ENCODE results near the gene PLOD1.
A peak's percentile ranks its signal among the peaks of the same experiment; 100 is the strongest.
"Not testable (repeated sequence)": the region's sequence is repeated elsewhere in the genome, so short reads cannot be mapped to it uniquely, and the experiment has no call there.

The PLOD1 gene

GRCh38 chr1:12005488-12006166 is 71.1 kb downstream of the PLOD1 start:
- H3K4me3 Mint-ChIP-seq, result no peak overlapping the region
- peak; percentile 14 for ATAC-seq (ENCODE audit: low read depth)
- H3K9me3 Mint-ChIP-seq, result no peaks in the 10 kb centered on the region
- no peak for DNase-seq (ENCODE audit: low spot score in 2 of 2)
- H3K27ac Mint-ChIP-seq, result peak overlapping the region; percentile 50
- H3K36me3 Mint-ChIP-seq, result peaks cover 33% of the 10 kb centered on the region
- H3K4me1 Mint-ChIP-seq, result peaks cover 3% of the 10 kb centered on the region
- H3K27me3 Mint-ChIP-seq, result no peaks in the 10 kb centered on the region

DNA sequence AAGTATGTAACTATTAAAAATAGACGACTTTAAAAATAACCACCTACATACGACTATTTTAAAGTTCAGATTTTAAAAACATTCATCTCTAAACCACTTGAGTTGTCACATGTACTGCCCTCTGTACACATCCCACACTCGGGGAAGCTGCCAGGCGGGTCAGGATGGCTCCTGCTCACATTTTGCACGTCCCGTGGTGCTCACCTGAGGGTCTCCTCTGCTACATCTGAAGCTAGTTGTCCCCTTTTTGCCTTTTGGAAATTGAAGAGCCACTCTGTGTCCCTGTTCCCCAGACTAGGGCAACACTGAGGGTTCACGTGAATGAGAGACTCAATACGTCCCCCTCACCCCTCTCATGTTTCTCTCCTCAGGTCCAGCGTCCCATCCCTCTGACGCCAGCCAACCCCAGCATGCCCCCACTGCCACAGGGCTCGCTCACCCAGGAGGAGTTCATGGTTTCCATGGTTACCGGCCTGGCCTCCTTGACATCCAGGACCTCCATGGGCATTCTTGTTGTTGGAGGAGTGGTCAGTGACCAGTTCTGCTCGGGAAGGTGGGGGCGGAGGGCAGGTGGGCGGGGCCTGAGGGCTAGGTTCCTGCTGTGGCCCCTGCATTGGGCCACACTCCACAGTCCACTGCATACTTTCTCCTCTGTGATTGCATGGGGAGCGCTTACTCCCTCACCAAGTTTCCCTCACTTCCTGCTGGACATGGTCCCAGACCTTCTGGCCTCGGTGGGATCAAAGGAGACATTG is 71.8 kb downstream of the PLOD1 start:
- H3K36me3 Mint-ChIP-seq, result peaks cover 33% of the 10 kb centered on the region
- no peak overlapping the region for H3K4me3 Mint-ChIP-seq
- H3K27ac Mint-ChIP-seq, result no peak overlapping the region
- H3K9me3 Mint-ChIP-seq, result no peaks in the 10 kb centered on the region
- ATAC-seq (ENCODE audit: low read depth), result no peak
- H3K27me3 Mint-ChIP-seq, result no peaks in the 10 kb centered on the region
- H3K4me1 Mint-ChIP-seq, result peaks cover 3% of the 10 kb centered on the region
- no peak for DNase-seq (ENCODE audit: low spot score in 2 of 2)

DNA sequence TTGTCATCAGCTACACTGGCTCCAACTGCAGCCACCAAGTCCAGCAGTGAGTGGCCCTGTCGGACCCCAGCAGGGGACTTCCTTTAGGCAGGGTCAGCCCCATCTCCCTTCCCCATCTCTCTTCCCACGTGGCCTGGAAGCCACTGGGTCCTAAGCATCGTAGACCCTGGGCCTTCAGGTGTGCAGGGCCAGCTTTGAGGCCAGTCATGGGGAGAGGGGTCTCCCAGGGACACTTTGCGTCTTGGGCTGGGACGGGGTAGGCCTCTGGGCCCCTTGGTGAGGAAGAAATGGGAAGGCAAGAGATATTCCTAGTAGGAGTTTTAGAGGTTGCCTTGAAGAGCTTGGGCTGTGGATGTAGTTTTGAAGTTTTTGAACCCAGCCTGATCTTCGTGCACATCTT is 72.7 kb downstream of the PLOD1 start:
- Mint-ChIP-seq H3K27ac (no peak overlapping the region), H3K9me3 (no peaks in the 10 kb centered on the region), H3K27me3 (no peaks in the 10 kb centered on the region), H3K4me3 (no peak overlapping the region), H3K36me3 (peaks cover 35% of the 10 kb centered on the region), H3K4me1 (peaks cover 3% of the 10 kb centered on the region)
- ATAC-seq (ENCODE audit: low read depth) (no peak), DNase-seq (ENCODE audit: low spot score in 2 of 2) (no peak)

- peaks cover 29% of the 10 kb centered on the region for H3K36me3 Mint-ChIP-seq
- not testable (repeated sequence) for H3K9me3 Mint-ChIP-seq, H3K27me3 Mint-ChIP-seq
These were observed 73.8 kb downstream of the PLOD1 start for GRCh38 chr1:12008355-12008754.

GRCh38 chr1:12009318-12009947 is 74.9 kb downstream of the PLOD1 start:
- DNase-seq (ENCODE audit: low spot score in 2 of 2), result no peak
- no peak overlapping the region for H3K4me3 Mint-ChIP-seq
- peaks cover 6% of the 10 kb centered on the region for H3K4me1 Mint-ChIP-seq
- no peaks in the 10 kb centered on the region for H3K27me3 Mint-ChIP-seq
- no peaks in the 10 kb centered on the region for H3K9me3 Mint-ChIP-seq
- H3K27ac Mint-ChIP-seq, result no peak overlapping the region
- peaks cover 29% of the 10 kb centered on the region for H3K36me3 Mint-ChIP-seq
- ATAC-seq (ENCODE audit: low read depth), result no peak

More at GRCh38 chr1:12008355-12008754, 73.8 kb downstream of the PLOD1 start:
- DNase-seq (ENCODE audit: low spot score in 2 of 2); H3K27ac Mint-ChIP-seq; ATAC-seq (ENCODE audit: low read depth); H3K4me1 Mint-ChIP-seq; H3K4me3 Mint-ChIP-seq: not testable (repeated sequence)

DNA sequence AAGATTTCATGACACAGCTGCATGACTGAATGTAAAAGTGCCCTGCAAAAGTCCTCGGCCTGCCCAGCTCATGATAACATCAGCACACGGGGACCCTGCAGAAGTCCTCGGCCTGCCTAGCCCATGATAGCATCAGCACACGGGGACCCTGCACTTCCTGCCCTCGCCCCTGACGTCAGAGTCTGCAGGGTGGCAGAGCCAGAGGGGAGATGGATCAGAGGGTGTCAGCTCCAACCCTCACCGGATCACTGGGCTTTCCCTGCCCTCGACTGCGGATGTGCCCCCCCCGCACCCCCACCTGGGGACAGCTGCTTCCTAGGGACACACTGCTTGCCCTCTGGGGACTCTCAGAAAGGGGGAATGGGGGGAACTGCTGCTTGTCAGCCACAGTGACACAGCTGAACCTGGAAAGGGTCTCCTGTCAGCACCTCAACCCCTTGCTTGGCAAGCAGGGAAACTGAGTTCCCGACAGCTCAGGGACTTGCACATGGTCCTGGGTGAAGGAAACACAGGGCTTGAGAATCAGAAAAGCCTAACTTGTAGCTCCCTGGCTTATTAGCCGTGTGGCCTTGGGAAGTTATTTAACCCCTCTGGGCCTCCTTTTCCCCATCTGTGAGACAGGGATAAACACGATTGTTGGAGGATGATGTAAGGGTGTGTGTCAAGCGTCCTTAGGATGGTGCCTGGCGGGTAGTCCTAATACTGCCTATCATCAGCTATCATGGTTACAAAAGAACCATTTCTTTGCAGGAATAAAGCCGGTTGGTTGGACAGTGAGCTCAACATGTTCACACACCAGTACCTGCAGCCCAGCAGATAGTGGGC is 76.4 kb downstream of the PLOD1 start:
- Mint-ChIP-seq H3K4me3 (no peak overlapping the region), H3K27me3 (no peaks in the 10 kb centered on the region), H3K27ac (no peak overlapping the region), H3K4me1 (peaks cover 3% of the 10 kb centered on the region), H3K9me3 (no peaks in the 10 kb centered on the region), H3K36me3 (peaks cover 22% of the 10 kb centered on the region)
- DNase-seq (ENCODE audit: low spot score in 2 of 2), result no peak
- no peak for ATAC-seq (ENCODE audit: low read depth)

DNA sequence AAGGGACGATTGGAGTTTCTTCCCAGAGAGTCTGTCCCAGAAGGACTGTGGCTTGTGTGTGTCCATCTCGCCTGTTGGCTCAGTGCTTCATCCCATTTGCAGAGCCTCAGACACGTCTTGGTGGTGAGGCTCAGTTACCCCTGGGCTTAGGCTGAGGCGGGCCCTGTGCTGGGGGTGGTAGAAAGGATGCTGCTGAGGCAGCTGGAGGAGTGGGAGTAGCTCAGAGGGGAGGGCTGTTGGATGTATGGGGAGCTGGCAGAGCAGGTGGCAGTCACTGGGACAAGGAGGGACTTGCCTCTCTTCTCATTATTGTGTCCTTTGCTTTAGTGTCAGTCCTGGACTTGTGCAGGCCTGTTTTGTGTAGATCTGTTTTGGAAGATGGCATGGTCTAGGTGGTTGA is 77.5 kb downstream of the PLOD1 start:
- no peak for DNase-seq (ENCODE audit: low spot score in 2 of 2)
- H3K36me3 Mint-ChIP-seq, result peaks cover 18% of the 10 kb centered on the region
- no peak for ATAC-seq (ENCODE audit: low read depth)
- no peak overlapping the region for H3K4me3 Mint-ChIP-seq
- H3K27me3 Mint-ChIP-seq, result no peaks in the 10 kb centered on the region
- no peak overlapping the region for H3K27ac Mint-ChIP-seq
- H3K9me3 Mint-ChIP-seq, result no peaks in the 10 kb centered on the region
- peaks cover 3% of the 10 kb centered on the region for H3K4me1 Mint-ChIP-seq

- Mint-ChIP-seq H3K4me3 (no peak overlapping the region), H3K27me3 (no peaks in the 10 kb centered on the region), H3K4me1 (peaks cover 3% of the 10 kb centered on the region), H3K27ac (no peak overlapping the region), H3K36me3 (peaks cover 13% of the 10 kb centered on the region), H3K9me3 (no peaks in the 10 kb centered on the region)
- DNase-seq (ENCODE audit: low spot score in 2 of 2) (no peak), ATAC-seq (ENCODE audit: low read depth) (no peak)
These were observed 78.2 kb downstream of the PLOD1 start for GRCh38 chr1:12012560-12013316.

DNA sequence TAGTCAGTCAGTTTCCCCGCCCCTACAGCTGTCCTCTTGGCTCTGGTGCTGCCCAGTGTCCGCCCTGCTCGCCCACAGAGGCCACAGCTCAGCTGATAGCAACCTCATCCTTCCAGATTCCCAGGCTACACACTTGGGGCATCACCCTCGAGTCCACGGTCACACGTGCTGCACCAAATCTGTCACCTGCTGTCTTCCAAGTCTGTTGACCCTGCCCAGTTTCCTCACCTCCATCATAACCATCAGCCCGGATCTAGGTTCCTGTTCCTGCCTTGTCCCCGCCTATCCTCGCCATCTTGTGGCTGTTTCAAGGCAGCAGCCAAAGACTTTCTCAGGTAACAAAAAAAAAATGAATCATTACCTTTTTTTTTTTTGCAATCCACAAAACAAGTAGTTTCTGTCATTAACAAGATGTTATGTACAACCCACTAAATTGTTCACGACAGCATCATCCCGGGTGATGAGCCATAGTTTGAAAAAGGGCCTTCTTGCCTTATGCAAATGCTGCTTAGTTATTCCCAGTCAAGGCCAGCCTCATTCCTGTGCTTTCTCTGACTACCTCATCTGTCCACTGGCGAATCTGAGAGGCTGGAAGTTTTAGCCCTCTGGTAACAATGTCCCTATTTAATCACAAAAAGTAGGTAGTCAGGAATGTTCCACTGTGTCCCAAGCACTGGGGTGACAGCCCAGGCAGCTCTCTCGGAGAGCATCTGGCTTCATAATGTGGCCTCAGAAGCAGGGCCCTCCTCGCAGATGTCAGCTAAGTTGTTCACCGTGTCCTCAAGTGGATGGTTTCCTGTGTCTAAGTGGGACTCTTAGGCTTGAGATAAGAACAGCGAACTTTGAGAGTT is 79.8 kb downstream of the PLOD1 start:
- Mint-ChIP-seq H3K9me3 (no peaks in the 10 kb centered on the region), H3K27ac (peak overlapping the region; percentile 15), H3K27me3 (no peaks in the 10 kb centered on the region), H3K36me3 (peaks cover 12% of the 10 kb centered on the region), H3K4me3 (no peak overlapping the region), H3K4me1 (peaks cover 3% of the 10 kb centered on the region)
- ATAC-seq (ENCODE audit: low read depth) (no peak), DNase-seq (ENCODE audit: low spot score in 2 of 2) (no peak)

DNA sequence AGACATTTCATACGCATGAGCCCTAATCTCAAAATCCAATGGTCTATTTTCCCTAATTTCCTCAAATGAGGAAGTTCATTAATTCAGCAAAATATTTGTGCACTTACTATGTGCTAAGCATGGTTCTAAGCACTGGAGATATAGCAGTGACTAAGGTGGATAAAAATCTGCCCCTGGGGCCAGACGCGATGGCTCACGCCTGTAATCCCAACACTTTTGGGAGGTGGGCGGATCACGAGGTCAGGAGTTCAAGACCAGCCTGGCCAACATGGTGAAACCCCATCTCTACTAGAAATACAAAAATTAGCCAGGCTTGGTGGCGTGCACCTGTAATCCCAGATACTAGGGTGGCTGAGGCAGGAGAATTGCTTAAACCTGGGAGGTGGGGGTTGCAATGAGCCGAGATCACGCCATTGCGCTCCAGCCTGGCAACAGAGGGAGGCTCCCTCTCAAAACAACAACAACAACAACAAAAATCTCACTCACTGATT is 80.5 kb downstream of the PLOD1 start:
- no peaks in the 10 kb centered on the region for H3K27me3 Mint-ChIP-seq
- no peaks in the 10 kb centered on the region for H3K9me3 Mint-ChIP-seq
- DNase-seq (ENCODE audit: low spot score in 2 of 2), result no peak
- peaks cover 9% of the 10 kb centered on the region for H3K36me3 Mint-ChIP-seq
- H3K4me3 Mint-ChIP-seq, result no peak overlapping the region
- ATAC-seq (ENCODE audit: low read depth), result no peak
- peaks cover 3% of the 10 kb centered on the region for H3K4me1 Mint-ChIP-seq
- no peak overlapping the region for H3K27ac Mint-ChIP-seq

- H3K4me1 Mint-ChIP-seq, result peaks cover 6% of the 10 kb centered on the region
- H3K4me3 Mint-ChIP-seq, result no peak overlapping the region
- ATAC-seq (ENCODE audit: low read depth) (no peak), DNase-seq (ENCODE audit: low spot score in 2 of 2) (no peak)
- H3K9me3 Mint-ChIP-seq, result no peaks in the 10 kb centered on the region
- H3K36me3 Mint-ChIP-seq, result peaks cover 7% of the 10 kb centered on the region
- no peaks in the 10 kb centered on the region for H3K27me3 Mint-ChIP-seq
- H3K27ac Mint-ChIP-seq, result no peak overlapping the region
These were observed 81.0 kb downstream of the PLOD1 start for GRCh38 chr1:12015499-12015898.

DNA sequence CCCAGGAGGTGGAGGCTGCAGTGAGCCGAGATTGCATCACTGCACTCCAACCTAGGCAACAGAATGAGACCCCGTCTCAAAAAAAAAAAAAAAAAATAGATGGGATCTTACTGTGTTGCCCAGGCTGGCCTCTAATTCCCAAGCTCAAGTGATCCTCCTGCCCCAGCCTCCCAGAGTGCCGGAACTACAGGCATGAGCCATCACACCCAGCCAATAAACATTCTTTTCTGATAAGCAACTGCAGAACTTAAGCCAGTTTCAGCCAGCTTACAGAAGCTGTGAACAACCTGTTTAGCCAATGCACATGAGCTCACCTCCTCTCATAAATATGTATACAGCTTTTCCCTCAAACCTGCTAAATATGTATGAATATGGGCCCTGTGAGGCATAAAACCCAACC is 81.7 kb downstream of the PLOD1 start:
- no peaks in the 10 kb centered on the region for H3K9me3 Mint-ChIP-seq
- peaks cover 7% of the 10 kb centered on the region for H3K36me3 Mint-ChIP-seq
- no peak for DNase-seq (ENCODE audit: low spot score in 2 of 2)
- ATAC-seq (ENCODE audit: low read depth), result no peak
- H3K27ac Mint-ChIP-seq, result no peak overlapping the region
- no peak overlapping the region for H3K4me3 Mint-ChIP-seq
- H3K27me3 Mint-ChIP-seq, result no peaks in the 10 kb centered on the region
- H3K4me1 Mint-ChIP-seq, result peaks cover 6% of the 10 kb centered on the region
